Ishikawa (cell line): Measurements from ENCODE around the gene TBC1D20.

ENCODE experiments used
- CEBPB ChIP-seq: IDR thresholded peaks from 2 replicates; pipeline ENCODE4 v1.6.1; 2012
- EP300 ChIP-seq: IDR thresholded peaks from 2 replicates; pipeline ENCODE4 v1.6.1; 2012; ENCODE audit warnings: borderline replicate concordance
- NFIC ChIP-seq: IDR thresholded peaks from 2 replicates; pipeline ENCODE4 v1.6.1; 2012
- RAD21 ChIP-seq: IDR thresholded peaks from 2 replicates; pipeline ENCODE4 v1.6.1; 2012; ENCODE audit warnings: low read depth
- REST ChIP-seq: IDR thresholded peaks from 2 replicates; pipeline ENCODE4 v1.6.1; 2012; ENCODE audit warnings: low read depth, mild to moderate bottlenecking
- TAF1 ChIP-seq: IDR thresholded peaks from 2 replicates; pipeline ENCODE4 v1.6.1; 2012; ENCODE audit warnings: low read depth, mild to moderate bottlenecking
- TCF12 ChIP-seq: IDR thresholded peaks from 2 replicates; pipeline ENCODE4 v1.6.1; 2012; ENCODE audit warnings: low read depth
- TEAD4 ChIP-seq: IDR thresholded peaks from 2 replicates; pipeline ENCODE4 v1.6.1; 2012
- USF1 ChIP-seq: IDR thresholded peaks from 2 replicates; pipeline ENCODE4 v1.6.1; 2012
- YY1 ChIP-seq: IDR thresholded peaks from 2 replicates; pipeline ENCODE4 v1.6.1; 2012; ENCODE audit warnings: low read depth
- ZBTB7A ChIP-seq: IDR thresholded peaks from 2 replicates; pipeline ENCODE4 v1.6.1; 2012; ENCODE audit warnings: low read depth

- no peak for TF ChIP-seq USF1
- TF ChIP-seq TCF12 = no peak
- TF ChIP-seq NFIC = no peak
- TF ChIP-seq RAD21 = no peak
- no peak for TF ChIP-seq ZBTB7A
- no peak for TF ChIP-seq TAF1
- no peak for TF ChIP-seq EP300
- TF ChIP-seq CEBPB = no peak
- no peak for TF ChIP-seq TEAD4
- TF ChIP-seq YY1 = no peak
- TF ChIP-seq REST = no peak
Measured at GRCh38 chr20:437787-438486, 24.4 kb downstream of the TBC1D20 start.
